Cardiac septum (tissue), 1 donor: ENCODE measurements around the gene YIPF3. TPM values are rescaled to one million over a fixed set of nuclear protein-coding genes. Genes with fewer than 3 reads are reported as not detected.
A peak's percentile ranks its signal among the peaks of the same experiment; 100 is the strongest.
"Not testable (repeated sequence)": the region's sequence is repeated elsewhere in the genome, so short reads cannot be mapped to it uniquely, and the experiment has no call there.

ENCODE experiments used
- DNase-seq: peaks from one replicate; pipeline ENCODE4 v3.0.0-alpha.2; 2020; ENCODE audit warnings: low spot score
- intact Hi-C: fragments of 100-400 bp; cut with DNase I; formaldehyde crosslinking; loops from one replicate; pipeline ENCODE4 v1.14.0; 2022
- total RNA-seq: library from RNA; stranded (reverse); fragmentation: NEBNext Ultra II Directional; extraction: Animal tissue kit (Norgen Biotek cat#: 25700); gene quantifications from one replicate; pipeline ENCODE4 v1.2.1, GENCODE V29; 2021
- donor health status: DM: no; HTN: no; CAD: no.

YIPF3 gene
- total RNA-seq, 1 donor from 2014 or later: 65.7 TPM

DNA sequence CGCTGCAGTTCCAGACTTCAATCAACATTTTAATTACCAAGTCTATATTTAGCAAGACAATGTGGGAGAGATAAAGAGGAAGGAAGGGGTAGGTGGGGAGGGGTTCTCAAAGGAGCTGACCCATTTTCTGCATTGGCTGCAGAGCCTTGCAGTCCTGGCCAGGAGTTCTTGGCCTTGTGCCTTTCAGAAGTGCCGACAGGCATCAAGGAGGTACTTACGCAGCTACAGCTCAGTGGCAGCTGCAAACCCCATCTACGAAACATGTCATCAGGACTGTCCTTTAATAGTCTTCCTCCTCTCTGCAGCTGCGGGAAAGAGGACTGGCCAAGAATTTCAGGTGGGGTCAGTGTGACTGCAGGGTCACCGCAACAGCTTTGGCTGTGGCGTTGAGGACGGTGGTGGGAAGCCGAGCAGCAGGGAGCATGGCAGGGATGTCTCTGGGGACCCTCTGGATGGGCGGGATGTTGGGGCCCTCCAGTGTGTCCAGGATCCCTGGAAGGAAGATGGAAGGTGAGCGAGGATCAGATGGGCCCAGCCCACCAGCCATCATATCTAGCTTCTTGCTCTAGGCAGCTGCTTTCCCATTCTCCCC is 4.8 kb downstream of the YIPF3 start:
- intact Hi-C loops: no loop called here
- DNase-seq: no peak

DNA sequence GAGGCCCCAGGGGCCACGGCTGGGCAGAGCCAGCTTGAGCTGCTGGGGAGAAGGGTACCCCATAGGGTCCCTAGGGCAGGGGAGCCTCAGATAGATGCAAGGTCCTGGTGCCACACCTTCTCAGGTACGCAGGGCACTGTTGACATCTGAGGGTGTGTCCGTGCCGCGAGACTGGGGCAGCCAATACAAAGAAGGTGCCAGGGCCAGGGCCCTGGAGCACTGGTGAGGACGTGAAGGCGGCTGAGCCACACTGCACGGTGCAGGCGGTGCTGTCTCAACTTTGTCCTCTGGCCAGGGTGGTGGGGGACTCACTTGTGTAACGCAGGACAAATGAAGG is 5.9 kb downstream of the YIPF3 start:
- intact Hi-C loops: no loop called here
- no peak for DNase-seq

DNA sequence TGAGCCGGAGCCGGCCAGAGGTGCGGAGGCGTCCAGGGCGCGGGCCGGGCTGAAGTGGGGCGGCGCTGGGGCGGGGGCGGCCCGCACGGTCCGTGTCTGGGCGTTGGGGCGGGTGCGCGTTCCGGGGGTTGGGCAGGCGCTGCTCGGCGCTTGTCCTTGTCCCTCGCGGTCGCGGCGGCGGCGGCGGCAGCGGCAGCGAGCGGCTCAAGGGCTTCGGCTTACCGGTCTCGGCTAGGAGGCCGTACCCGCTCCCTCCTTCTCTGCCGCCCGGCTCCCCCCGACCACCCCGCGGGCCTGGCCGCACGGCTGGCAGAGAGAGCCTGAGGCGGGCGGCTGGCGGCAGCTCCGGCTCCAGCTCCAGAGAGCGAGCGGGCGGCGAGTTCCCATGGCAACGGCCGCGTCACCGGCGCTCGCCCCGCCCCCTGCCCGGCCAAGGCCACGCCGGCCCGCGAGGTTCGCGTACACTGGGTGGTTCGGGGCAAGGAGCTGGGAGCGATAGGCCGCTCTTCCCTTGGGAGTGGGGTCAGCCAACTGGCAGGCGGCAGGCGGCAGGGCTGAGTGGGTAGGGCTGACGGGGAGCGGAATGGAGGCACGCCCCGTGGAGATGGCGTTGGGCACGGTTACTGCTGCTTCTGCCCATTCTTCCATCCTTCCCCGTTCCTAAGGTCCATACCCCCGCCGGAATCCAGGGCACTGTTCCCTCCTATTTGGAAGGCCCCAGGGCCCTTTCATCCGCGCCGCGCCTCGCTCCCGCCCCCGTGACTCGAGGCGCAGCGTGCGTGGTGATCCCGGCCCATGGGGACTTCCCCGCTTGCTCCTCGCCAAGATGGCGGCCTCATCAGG is 6.5 kb downstream of the YIPF3 start, which contains the start of gene LRRC73:
TSS of gene LRRC73 (minus strand) at position 363 of the 843 bp plus-strand sequence. CDS start 561 bp downstream, outside the sequence.
- intact Hi-C loops: loop anchor here (5.0 kb wide), 1 partner anchor 243 kb away; no protein-coding TSS in a partner anchor
- peak; percentile 95 for DNase-seq

DNA sequence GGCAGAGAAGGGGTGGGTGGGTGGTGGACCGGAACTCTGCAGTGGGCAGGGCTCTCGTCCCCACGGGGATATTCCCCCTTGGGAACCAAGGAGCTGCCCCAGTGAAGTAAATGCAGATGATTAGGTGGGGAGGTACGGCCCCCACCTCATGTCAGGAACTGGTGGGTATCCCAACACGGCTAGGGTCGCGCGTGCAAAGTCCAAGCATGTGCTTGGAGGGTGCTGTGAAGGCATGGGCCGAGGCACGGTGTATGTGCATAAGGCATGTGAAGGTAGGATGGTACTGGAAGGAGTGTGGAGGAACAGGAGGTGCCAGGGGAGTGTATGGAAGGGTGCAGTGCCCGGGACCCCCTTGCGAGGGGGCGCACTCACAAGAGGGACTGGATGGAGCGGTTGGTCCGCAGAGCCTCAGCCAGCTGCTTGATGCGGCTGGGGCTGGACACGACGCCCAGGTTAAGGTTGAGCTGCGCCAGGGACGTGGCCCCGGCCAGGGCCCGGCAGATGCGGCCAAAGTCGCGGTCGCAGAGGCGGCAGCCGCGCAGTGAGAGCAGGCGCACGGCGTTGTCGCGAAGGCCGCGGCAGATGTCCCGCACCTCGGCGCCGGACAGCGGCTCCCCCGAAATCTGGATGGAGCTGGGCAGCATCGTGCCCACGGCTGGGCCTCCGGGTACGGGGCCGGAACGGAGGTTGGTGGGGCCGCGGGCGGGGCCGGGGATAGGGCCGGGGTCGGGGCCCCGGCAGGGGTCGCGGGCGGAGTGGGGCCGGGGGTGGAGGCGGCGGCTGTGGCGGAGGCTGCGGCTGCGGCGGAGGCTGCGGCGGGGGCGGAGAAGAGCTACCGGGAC is 7.4 kb downstream of the YIPF3 start:
- no peak for DNase-seq
- intact Hi-C loops: loop anchor here (5.0 kb wide), 1 partner anchor 242 kb away; no protein-coding TSS in a partner anchor

DNA sequence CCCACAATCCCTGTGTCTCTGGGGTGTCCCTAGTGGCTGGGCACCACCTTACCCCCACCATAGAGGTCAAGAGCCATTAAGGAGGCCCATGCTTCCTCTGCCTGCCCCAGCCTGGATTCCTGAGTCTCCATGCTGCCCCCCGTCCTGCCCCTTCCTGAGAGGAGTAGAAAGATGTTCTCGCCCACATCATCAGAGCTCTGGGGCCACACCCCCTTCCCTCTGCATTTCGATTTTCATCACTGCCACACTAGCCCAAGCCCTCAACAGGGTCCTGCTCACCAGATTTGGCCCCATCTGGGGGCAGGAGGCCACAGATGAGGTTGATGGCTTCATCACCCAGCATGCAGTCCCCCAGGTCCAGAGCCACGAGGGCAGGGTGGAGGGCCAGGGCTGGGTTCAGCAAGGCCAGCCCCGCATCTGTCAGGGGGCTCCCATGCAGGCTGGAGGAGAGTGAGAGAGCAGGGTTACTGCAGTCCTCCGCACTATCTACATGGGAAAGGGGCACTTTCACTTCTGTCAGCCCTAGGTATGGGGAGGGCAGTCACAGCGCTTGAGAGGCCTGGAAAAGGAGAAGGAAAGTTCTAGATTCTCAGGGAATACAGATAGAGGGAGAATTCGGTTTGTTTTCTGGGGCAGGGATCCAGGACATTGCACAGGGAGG is 8.1 kb downstream of the YIPF3 start:
- intact Hi-C loops: loop anchor here (5.0 kb wide), 1 partner anchor 241 kb away; no protein-coding TSS in a partner anchor
- DNase-seq: no peak

DNA sequence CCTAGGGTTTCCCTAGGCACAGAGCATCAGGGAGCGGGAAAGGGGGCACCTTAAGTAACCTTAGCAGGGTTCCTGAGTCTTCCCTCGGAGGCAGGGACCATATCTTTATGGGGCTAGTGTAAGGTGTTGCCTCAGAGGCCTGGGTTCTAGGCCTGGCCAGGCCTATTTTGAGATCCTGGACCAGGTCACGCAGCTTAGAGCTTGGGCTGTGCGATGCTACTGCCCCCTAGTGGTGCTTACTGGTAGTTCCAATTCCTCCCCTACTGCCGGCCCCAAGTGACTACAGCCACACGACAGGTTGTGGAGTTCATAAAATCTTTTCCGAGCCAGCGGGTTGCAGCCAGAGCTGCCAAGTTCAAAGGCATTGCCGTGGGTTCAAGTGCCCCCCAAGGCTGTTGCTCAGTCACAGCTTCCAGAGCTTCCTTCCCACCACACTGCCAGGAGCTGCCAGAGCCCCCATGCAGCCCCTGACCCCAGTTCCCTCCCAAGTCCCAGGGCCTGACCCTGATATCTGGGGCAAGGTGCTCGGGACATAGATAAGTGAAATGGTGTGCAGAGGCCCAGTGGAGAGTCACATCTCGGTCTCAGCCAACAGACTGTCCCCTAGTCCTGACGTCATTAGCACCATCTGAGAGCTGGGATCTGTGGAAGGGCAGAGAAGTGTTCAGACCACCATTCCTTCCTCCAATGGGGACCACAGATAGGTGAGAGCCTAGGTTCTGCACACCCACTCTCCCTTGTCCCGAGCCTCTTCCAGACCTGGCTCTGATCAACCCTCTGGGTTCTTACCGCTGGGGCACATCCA is 9.9 kb downstream of the YIPF3 start:
- intact Hi-C loops: loop anchor here (2.0 to 5.0 kb wide), 3 partner anchors 52 to 240 kb away; partner anchors contain the start of gene DLK2
- peak; percentile 89 for DNase-seq

DNA sequence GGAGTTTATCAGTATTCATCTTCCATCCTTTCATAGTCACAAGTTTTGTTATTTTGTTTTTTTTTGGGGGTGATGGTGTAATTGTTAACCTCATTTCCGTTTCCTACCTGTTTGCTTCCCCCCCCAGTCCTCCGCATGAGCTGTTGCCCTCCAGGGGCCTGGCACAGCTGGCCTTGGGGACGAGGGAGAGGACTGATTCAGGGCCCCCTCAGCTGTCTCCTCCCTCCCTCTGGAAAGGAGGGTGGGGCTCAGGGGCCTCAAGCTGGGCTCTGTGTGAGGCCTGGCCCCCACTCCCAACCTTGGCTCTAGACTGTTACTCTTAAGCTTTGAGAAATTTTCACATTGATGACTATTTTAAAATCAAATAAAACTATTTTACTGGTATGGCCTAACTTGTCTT is 10.6 kb downstream of the YIPF3 start:
- no peak for DNase-seq
- intact Hi-C loops: loop anchor here (2.0 to 5.0 kb wide), 3 partner anchors 51 to 239 kb away; partner anchors contain the start of gene DLK2

DNA sequence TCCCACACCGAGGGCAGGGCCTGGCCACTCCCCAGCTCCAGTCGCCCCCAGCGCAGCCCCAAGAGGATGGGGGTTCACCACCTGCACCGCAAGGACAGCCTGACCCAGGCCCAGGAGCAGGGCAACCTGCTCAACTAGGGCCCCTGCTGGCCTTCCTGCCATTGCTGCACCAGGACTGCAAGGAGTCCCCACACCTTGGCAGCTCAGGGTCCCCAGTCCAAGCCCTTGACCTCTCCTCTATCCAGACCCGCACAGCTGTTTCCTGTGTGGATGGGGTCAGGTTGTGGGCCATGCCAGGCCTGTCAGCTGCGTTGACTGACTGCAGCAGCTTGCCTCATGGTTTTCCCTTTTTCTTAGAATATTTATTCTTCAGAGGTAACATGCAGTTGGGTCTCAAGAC is 11.0 kb downstream of the YIPF3 start:
- no peak for DNase-seq
- intact Hi-C loops: loop anchor here (2.0 to 5.0 kb wide), 3 partner anchors 51 to 238 kb away; partner anchors contain the start of gene DLK2

DNA sequence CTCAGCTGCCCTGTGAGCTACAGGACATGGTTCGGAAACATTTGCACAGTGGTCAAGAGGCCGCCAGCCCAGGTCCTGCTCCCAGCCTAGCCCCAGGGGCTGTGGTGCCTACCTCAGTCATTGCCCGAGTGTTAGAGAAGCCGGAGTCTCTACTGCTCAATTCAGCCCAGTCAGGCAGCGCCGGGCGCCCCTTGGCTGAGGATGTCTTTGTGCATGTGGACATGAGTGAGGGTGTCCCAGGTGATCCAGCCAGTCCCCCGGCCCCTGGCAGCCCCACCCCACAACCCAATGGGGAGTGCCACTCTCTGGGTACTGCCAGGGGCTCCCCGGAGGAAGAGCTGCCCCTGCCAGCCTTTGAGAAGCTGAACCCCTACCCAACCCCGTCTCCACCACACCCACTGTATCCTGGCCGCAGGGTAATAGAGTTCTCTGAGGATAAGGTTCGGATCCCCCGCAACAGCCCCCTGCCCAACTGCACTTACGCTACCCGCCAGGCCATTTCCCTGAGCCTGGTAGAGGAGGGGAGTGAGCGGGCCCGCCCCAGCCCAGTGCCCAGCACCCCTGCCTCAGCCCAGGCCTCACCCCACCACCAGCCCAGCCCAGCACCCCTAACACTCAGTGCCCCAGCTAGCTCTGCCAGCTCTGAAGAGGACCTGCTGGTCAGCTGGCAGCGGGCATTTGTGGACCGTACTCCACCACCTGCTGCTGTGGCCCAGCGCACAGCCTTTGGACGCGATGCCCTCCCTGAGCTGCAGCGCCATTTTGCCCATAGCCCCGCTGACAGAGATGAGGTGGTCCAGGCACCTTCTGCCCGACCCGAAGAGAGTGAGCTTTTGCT is 11.8 kb downstream of the YIPF3 start:
- DNase-seq: no peak
- intact Hi-C loops: loop anchor here (5.0 kb wide), 1 partner anchor 238 kb away; no protein-coding TSS in a partner anchor

DNA sequence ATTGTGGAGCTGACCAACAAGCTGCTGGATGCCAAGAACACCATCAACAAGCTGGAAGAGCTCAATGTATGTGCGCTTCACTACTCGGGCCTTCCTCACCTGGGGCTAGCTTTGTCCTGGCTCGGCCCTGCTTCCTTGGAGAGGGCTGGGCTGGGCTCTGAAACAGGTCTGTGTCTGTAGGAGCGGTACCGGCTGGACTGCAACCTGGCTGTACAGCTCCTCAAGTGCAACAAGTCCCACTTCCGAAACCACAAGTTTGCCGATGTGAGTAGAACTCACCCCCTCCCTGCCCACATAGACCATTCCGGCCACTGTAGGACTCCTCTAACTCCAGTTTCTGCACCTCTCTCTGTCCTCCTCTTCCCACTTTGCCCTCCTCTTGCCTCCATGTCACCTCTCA is 13.3 kb downstream of the YIPF3 start:
- no peak for DNase-seq
- intact Hi-C loops: no loop called here

DNA sequence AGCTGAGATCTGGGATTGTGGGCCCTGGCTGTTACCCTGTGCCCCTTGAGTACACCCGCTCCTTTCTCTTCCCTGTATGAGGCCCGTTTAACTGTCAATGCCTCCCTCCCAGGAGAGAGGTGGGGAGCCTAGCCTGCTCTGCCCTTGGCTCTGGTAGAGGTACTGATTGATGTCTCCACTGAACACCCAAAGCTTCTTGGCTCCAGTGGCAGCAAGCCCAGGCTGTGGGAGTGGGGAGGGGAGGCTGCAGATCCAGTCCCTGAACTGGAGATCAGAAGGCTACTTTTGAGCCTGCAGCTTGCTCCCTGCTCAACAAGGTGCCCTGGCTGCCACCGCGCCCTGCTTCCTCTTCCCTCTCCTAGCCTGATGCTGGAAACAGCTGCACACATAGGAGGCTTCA is 14.1 kb downstream of the YIPF3 start:
- DNase-seq: no peak

DNA sequence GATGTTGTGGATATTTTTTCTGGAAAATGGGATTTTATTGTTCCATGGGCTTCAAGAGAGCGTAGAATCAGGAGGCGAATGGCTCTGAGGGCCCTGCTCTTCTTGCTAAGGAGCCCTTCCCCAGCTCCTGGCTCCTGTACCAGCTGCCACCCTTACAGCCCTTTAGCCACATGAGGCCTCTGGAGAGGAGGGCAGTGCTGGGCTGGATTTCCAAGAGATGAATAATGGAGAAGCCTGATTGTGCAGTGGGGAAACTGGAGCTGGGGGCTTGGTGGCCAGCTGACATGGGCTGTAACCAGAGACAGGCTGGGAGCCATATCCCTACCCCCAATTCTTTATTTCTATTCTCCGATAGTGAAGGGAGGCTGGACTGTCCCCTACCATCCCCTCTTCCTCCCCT is 15.8 kb downstream of the YIPF3 start:
- intact Hi-C loops: no loop called here
- no peak for DNase-seq

More for the DNA sequence above, 14.1 kb downstream of the YIPF3 start:
- intact Hi-C loops: no loop called here

DNA sequence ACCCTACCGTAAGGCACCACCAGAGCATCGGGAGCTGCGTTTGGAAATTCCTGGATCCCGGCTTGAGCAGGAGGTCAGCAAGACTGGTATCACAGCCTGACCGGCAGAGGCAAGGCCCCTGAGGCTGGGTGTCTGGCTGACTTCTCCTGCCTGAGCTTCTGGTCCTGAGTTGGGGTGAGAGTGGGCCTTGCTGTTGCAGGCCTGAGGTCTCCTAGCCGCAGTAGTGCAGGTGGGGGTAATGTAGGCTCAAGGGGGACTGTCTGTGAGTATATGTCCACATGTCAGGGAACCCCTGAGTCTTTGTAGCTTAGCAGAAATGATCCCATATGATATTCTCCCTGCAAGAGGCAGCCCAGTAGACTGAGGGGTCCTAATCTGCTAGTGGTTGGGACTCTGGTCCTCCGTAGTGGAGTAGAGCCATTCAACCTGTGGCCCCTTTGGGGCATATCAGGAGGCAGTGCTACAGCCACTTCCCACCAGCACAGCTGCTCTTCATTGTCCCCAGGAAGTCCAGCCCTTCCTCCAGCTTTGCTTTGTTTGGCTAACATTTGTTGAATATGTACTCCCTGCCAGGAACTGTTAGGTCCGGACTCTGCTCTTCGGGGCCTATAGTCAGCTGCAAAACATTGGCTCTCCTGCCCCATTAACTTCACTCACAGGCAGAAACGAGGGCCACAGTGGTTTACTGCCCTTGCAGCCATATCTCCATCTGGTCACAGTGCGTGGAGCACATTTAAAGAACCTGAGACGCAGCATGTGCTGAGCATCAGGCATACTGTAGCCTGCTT is 17.5 kb downstream of the YIPF3 start:
- DNase-seq: no peak
- intact Hi-C loops: no loop called here

DNA sequence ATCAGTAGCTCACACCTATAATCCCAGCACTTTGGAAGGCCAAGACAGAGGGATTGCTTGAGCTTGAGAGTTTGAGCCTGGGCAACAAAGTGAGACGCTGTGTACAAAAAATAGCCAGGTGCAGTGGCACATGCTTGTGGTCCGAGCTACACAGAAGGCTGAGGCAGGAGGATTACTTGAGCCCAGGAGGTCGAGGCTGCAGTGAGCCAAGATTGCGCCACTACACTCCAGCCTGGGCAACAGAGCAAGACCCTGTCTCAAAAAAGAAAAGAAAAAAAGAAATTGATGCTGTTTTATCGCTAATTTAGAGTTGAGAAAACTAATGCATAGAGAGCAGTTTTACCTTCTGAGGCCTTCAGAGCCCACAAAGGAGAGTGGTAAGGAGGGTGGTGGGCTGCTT is 18.4 kb downstream of the YIPF3 start:
- intact Hi-C loops, DNase-seq: not testable (repeated sequence)

DNA sequence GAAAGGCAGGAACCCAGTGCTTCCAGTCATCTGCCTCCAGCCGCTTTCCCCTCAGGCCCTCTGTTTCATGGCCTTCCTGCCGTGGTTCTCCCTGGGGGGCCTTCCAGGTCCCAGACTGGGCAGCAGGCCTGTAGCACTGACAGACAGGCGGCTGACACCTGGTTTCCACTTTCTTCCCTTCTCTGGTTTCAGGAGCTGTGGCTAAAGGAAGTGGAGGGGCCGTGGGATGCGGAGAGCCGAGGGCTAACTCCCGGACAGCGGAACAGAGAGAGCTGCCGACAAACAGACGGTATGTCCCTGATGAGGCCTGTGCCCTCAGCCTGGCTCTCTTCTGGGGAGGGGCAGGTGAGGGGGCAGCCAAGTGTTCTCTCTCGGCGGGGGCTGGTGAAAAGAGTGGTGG is 19.0 kb downstream of the YIPF3 start:
- intact Hi-C loops: loop anchor here (2.0 kb wide), 1 partner anchor 43 kb away; the partner anchor contains the start of gene DLK2

DNA sequence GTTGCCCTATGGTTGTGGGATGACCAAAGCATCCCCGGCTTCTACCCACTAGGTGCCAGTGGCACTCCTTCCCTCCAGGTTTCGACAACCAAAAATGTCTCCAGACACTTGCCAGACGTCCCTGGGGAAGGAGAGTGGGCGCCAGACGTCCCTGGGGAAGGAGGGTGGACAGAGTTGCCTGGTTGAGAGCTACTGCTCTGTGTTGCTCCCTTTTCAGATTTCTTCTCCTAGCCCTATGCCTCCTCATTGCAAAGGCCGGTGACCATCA is 19.7 kb downstream of the YIPF3 start:
- intact Hi-C loops: loop anchor here (2.0 kb wide), 1 partner anchor 42 kb away; the partner anchor contains the start of gene DLK2

More for the DNA sequence above, 19.0 kb downstream of the YIPF3 start:
- DNase-seq: no peak

More for the DNA sequence above, 19.7 kb downstream of the YIPF3 start:
- no peak for DNase-seq
